CD14-positive monocyte (primary cell): ENCODE data around the gene JMJD1C. TPM values are rescaled to one million over a fixed set of nuclear protein-coding genes. Genes with fewer than 3 reads are reported as not detected.

Experiments used
- DNase-seq, 3 donors: peaks; one replicate each; pipeline ENCODE4 v3.0.0-alpha.2; 2011 to 2022
- H2AFZ ChIP-seq: 2 replicates; pipeline ENCODE4 v1.6.0; 2012; ENCODE audit warnings: mild to moderate bottlenecking, low read depth, low read length, inconsistent platforms; ENCODE audit not compliant: insufficient read depth, poor library complexity, severe bottlenecking
- H3K27ac ChIP-seq, 2 donors: 1 replicate in 1 of 2; 2 replicates in 1 of 2; pipeline ENCODE4 v1.5.1; 2012 to 2013; ENCODE audit warnings: low read length in 2 of 2, control low read depth in 1 of 2, inconsistent platforms in 1 of 2, low read depth in 1 of 2, mild to moderate bottlenecking in 1 of 2
- H3K27me3 ChIP-seq, 2 donors: one replicate each; pipeline versions ENCODE4 v1.6.0 to v1.6.1; 2011 to 2013; ENCODE audit warnings: low read length in 2 of 2; ENCODE audit not compliant: control insufficient read depth in 2 of 2, insufficient read depth in 2 of 2
- H3K36me3 ChIP-seq, 2 donors: replicated peaks in 1 of 2; 1 replicate in 1 of 2; 2 replicates in 1 of 2; pipeline versions ENCODE4 v1.5.1 to v1.6.1; 2012 to 2013; ENCODE audit warnings: low read length in 2 of 2, control low read depth in 1 of 2, inconsistent platforms in 1 of 2, mild to moderate bottlenecking in 1 of 2; ENCODE audit not compliant: insufficient read depth in 2 of 2, control insufficient read depth in 1 of 2
- H3K4me1 ChIP-seq, 2 donors: 1 replicate in 1 of 2; 2 replicates in 1 of 2; pipeline versions ENCODE4 v1.5.1 to v1.6.1; 2012 to 2013; ENCODE audit warnings: low read length in 2 of 2, control low read depth in 1 of 2, inconsistent platforms in 1 of 2, mild to moderate bottlenecking in 1 of 2, moderate library complexity in 1 of 2; ENCODE audit not compliant: insufficient read depth in 2 of 2, control insufficient read depth in 1 of 2
- H3K4me2 ChIP-seq: replicated peaks from 2 replicates; pipeline ENCODE3; 2012; ENCODE audit warnings: low read length, moderate library complexity, mild to moderate bottlenecking; ENCODE audit not compliant: poor library complexity, severe bottlenecking; ENCODE audit errors: extremely low read depth
- H3K4me3 ChIP-seq, 3 experiments: fragments of 200-600 bp in 1 of 3; sonication (generic) in 1 of 3; replicated peaks in 1 of 3; 1 replicate in 2 of 3; 2 replicates in 1 of 3; pipeline ENCODE4 v1.5.1; 2011 to 2013; ENCODE audit warnings: low read length in 3 of 3, mild to moderate bottlenecking in 3 of 3, control low read depth in 2 of 3, low read depth in 2 of 3, inconsistent platforms in 1 of 3, moderate library complexity in 1 of 3
- H3K79me2 ChIP-seq: 2 replicates; pipeline ENCODE4 v1.6.0; 2012; ENCODE audit warnings: mild to moderate bottlenecking, control low read depth, inconsistent platforms, low read length, moderate library complexity; ENCODE audit not compliant: insufficient read depth
- H3K9ac ChIP-seq: 2 replicates; pipeline ENCODE4 v1.6.0; 2017; ENCODE audit warnings: low read length, mild to moderate bottlenecking; ENCODE audit not compliant: insufficient read depth, poor library complexity, severe bottlenecking
- H3K9me3 ChIP-seq, 2 donors: replicated peaks in 1 of 2; 1 replicate in 1 of 2; 2 replicates in 1 of 2; pipeline versions ENCODE4 v1.5.1 to v1.6.1; 2012 to 2013; ENCODE audit warnings: low read length in 2 of 2, control low read depth in 1 of 2; ENCODE audit not compliant: control insufficient read depth in 1 of 2, insufficient read depth in 1 of 2
- H4K20me1 ChIP-seq: 2 replicates; pipeline ENCODE4 v1.6.0; 2012; ENCODE audit warnings: mild to moderate bottlenecking, low read length, control low read depth, moderate library complexity; ENCODE audit not compliant: insufficient read depth
- H3K27ac Mint-ChIP-seq, 7 donors: one replicate each; pipeline ENCODE4 v1.8.0; 2020; ENCODE audit warnings: mild to moderate bottlenecking in 7 of 7, mixed read lengths in 7 of 7, moderate library complexity in 6 of 7, inconsistent platforms in 2 of 7
- H3K27me3 Mint-ChIP-seq, 3 donors: one replicate each; pipeline ENCODE4 v1.8.0; 2021 to 2022; ENCODE audit warnings: low read depth in 3 of 3, mild to moderate bottlenecking in 3 of 3, mixed read lengths in 3 of 3, moderate library complexity in 3 of 3, inconsistent platforms in 1 of 3
- H3K36me3 Mint-ChIP-seq, 2 donors: one replicate each; pipeline ENCODE4 v1.8.0; 2020; ENCODE audit warnings: mixed read lengths in 2 of 2, inconsistent platforms in 1 of 2, mild to moderate bottlenecking in 1 of 2
- H3K4me1 Mint-ChIP-seq: one replicate; pipeline ENCODE4 v1.8.0; 2020; ENCODE audit warnings: mild to moderate bottlenecking, mixed read lengths
- H3K4me3 Mint-ChIP-seq, 2 donors: one replicate each; pipeline ENCODE4 v1.8.0; 2020; ENCODE audit warnings: mild to moderate bottlenecking in 2 of 2, mixed read lengths in 2 of 2, moderate library complexity in 1 of 2
- H3K9me3 Mint-ChIP-seq, 7 donors: one replicate each; pipeline ENCODE4 v1.8.0; 2020 to 2022; ENCODE audit warnings: mixed read lengths in 7 of 7, mild to moderate bottlenecking in 6 of 7, moderate library complexity in 6 of 7, inconsistent platforms in 2 of 7
- WGBS: methylation state at CpG from one replicate; pipeline ENCODE4 v1.1.5; 2013; ENCODE audit warnings: missing lambda C conversion rate; ENCODE audit not compliant: insufficient coverage; 5-methylcytosine and 5-hydroxymethylcytosine counted together
- intact Hi-C, 2 donors: fragments of 100-400 bp; cut with micrococcal nuclease; formaldehyde crosslinking; loops; one replicate each; pipeline versions ENCODE4 v1.15.0 to v1.15.1; 2023
- polyA plus RNA-seq, 3 donors: library from polyadenylated mRNA; depleted of rRNA in 1 of 3; unstranded in 2 of 3; stranded (reverse) in 1 of 3; fragments of 300-500 nt in 2 of 3; fragments of >200 nt in 1 of 3; fragmentation: Illumina TruSeq in 2 of 3; gene quantifications; 1 replicate in 2 of 3; 2 replicates in 1 of 3; pipeline ENCODE4 v1.2.3, GENCODE V29; 2012 to 2021
- TF ChIP-seq, protein P1 (sequence below): fragments of 200-600 bp; IDR thresholded peaks from one replicate; pipeline ENCODE4 v1.8.0; 2022; ENCODE audit warnings: antibody characterized with exemption, mild to moderate bottlenecking

The JMJD1C gene
- polyA plus RNA-seq, 3 donors = 27.8 to 84.8 (median 46.5) TPM

DNA sequence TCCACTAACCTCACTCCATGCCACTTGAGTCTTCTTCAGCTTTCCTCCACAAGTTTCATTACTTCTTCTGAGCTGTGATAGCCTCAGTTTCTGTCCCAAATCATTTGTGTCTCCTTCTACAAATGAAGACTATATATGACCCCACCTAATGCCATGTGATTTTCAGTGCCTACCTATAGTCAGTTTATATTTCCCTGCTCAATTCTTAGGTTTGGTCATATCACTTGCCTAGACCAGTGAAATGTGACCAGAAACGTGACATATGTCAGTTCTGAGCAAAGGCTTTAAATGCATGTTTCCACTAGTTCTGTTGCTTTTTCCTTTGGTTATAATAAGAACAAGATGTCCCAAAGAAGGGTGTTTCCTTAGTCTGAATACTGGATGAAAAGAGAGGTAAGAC is 30.8 kb upstream of the JMJD1C start:
- Histone ChIP-seq H3K4me1 (peaks cover 14 to 20% of the 10 kb centered on the region in 2 donors), H3K36me3 (peaks cover 0 to 3% of the 10 kb centered on the region in 2 donors), H4K20me1 (peaks cover 26% of the 10 kb centered on the region), H3K4me2 (no peak overlapping the region), H3K79me2 (peaks cover 86% of the 10 kb centered on the region), H3K9ac (no peak overlapping the region), H2AFZ (no peak overlapping the region), H3K27ac (no peak overlapping the region), H3K27me3 (no peaks in the 10 kb centered on the region), H3K4me3 (no peak overlapping the region), H3K9me3 (no peaks in the 10 kb centered on the region)
- WGBS = no CpG with 5 or more reads among the region's 1 CpG
- H3K27ac Mint-ChIP-seq = peak overlapping the region in 1 of 7 donors; percentile 6
- peaks cover 0 to 2% (median 0%) of the 10 kb centered on the region in 7 donors for H3K9me3 Mint-ChIP-seq
- H3K27me3 Mint-ChIP-seq = peaks cover 0 to 1% (median 0%) of the 10 kb centered on the region in 3 donors
- no peak for DNase-seq
- H3K36me3 Mint-ChIP-seq = peaks cover 3 to 6% of the 10 kb centered on the region in 2 donors
- no peak overlapping the region for H3K4me3 Mint-ChIP-seq
- peaks cover 33% of the 10 kb centered on the region for H3K4me1 Mint-ChIP-seq
- intact Hi-C loops = no loop called here
- TF ChIP-seq, protein P1, sequence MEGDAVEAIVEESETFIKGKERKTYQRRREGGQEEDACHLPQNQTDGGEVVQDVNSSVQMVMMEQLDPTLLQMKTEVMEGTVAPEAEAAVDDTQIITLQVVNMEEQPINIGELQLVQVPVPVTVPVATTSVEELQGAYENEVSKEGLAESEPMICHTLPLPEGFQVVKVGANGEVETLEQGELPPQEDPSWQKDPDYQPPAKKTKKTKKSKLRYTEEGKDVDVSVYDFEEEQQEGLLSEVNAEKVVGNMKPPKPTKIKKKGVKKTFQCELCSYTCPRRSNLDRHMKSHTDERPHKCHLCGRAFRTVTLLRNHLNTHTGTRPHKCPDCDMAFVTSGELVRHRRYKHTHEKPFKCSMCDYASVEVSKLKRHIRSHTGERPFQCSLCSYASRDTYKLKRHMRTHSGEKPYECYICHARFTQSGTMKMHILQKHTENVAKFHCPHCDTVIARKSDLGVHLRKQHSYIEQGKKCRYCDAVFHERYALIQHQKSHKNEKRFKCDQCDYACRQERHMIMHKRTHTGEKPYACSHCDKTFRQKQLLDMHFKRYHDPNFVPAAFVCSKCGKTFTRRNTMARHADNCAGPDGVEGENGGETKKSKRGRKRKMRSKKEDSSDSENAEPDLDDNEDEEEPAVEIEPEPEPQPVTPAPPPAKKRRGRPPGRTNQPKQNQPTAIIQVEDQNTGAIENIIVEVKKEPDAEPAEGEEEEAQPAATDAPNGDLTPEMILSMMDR = no peak

DNA sequence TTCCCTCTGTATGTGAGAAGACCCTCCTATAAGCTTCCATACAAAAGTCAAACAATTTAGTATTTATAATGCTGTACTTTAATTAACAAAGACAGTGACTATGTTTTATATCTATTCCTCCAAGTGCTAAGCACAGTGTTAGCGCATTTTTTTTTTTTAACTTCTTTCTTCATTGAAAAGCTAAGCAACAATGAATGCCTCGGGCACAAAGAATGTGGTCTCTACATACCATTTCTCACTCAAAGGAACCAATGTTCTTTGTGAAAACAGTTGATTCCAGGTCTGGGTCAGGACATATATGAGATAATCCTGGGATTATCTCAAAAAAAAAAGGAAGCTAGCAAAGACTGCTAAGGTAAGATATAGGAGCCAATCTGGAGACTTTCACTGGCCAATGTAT is 29.2 kb upstream of the JMJD1C start:
- Histone ChIP-seq H3K79me2 (peaks cover 84% of the 10 kb centered on the region), H3K9ac (no peak overlapping the region), H3K9me3 (no peaks in the 10 kb centered on the region), H3K27ac (no peak overlapping the region), H3K4me2 (no peak overlapping the region), H3K27me3 (no peaks in the 10 kb centered on the region), H3K4me1 (peaks cover 18 to 23% of the 10 kb centered on the region in 2 donors), H2AFZ (no peak overlapping the region), H4K20me1 (peaks cover 32% of the 10 kb centered on the region), H3K4me3 (no peak overlapping the region), H3K36me3 (no peaks in the 10 kb centered on the region)
- DNase-seq = no peak
- WGBS = no CpG with 5 or more reads among the region's 2 CpGs
- peaks cover 0 to 1% (median 0%) of the 10 kb centered on the region in 3 donors for H3K27me3 Mint-ChIP-seq
- H3K27ac Mint-ChIP-seq = no peak overlapping the region
- peaks cover 36% of the 10 kb centered on the region for H3K4me1 Mint-ChIP-seq
- no peaks in the 10 kb centered on the region for H3K36me3 Mint-ChIP-seq
- H3K4me3 Mint-ChIP-seq = no peak overlapping the region
- H3K9me3 Mint-ChIP-seq = peaks cover 0 to 3% (median 0%) of the 10 kb centered on the region in 7 donors
- TF ChIP-seq, protein P1 = no peak
- intact Hi-C loops = no loop called here
